ENCODE measurements around the gene KCNQ1.

- no peak for TF ChIP-seq CTCF (IDR thresholded peaks at IDR 0.05; ENCODE audit: insufficient read depth, low read length, poor library complexity, severe bottlenecking)
- TF ChIP-seq EZH2phosphoT487 (conservative IDR thresholded peaks at IDR 0.05; ENCODE audit: low read length), result no peak
Observed at GRCh38 chr11:2662024-2662312, 217.2 kb downstream of the KCNQ1 start.
